ENCODE measurements around the gene PAK6. TPM values are rescaled to one million over a fixed set of nuclear protein-coding genes. Genes with fewer than 3 reads are reported as not detected.

The PAK6 gene
- polyA plus RNA-seq, 1 of the 3 experiments (the other 2 are of a cell fraction) = 0.07 TPM

GRCh38 chr15:40316931-40317330 lies 78.1 kb downstream of the PAK6 start:
- H3K79me2 ChIP-seq (ENCODE audit: insufficient read depth) = no peaks in the 10 kb centered on the region
- H3K9me2 ChIP-seq = no peaks in the 10 kb centered on the region
- ChIA-PET POLR2A (no interaction called here), CTCF (interaction anchor here (1.4 to 70.6 kb wide), 4 partner anchors 3 to 99 kb away, joined by 5 to 2194 read pairs (median 1506); partner anchors contain the start of genes ANKRD63, CCDC9B, DISP2 and INAFM2)
- H3K4me3 ChIP-seq (ENCODE audit: low read depth in 2 of 2, low read length in 1 of 2) = no peak overlapping the region
- peaks cover 6 to 17% of the 10 kb centered on the region in 2 experiments; a peak in 3 of 4 replicates for H3K4me1 ChIP-seq (ENCODE audit: control insufficient read depth in 1 of 2, insufficient read depth in 2 of 2, low read depth in 1 of 2, low read length in 1 of 2)
- TF ChIP-seq MXI1 (IDR thresholded peaks at IDR 0.05; ENCODE audit: low read depth, low read length) = no peak
- no peak for TF ChIP-seq ELF1 (IDR thresholded peaks at IDR 0.05)
- no peak for TF ChIP-seq JUND (IDR thresholded peaks at IDR 0.05)
- TF ChIP-seq CHD2 (IDR thresholded peaks at IDR 0.05; ENCODE audit: low read length, partially characterized antibody) = no peak
- TF ChIP-seq PBX3 (IDR thresholded peaks at IDR 0.05) = no peak
- no peak for TF ChIP-seq NFIC (IDR thresholded peaks at IDR 0.05; ENCODE audit: borderline replicate concordance)
- TF ChIP-seq SMC3 (IDR thresholded peaks at IDR 0.05; ENCODE audit: low read depth, low read length) = no peak
- no peak for TF ChIP-seq FOSL2 (IDR thresholded peaks at IDR 0.05; ENCODE audit: borderline replicate concordance, low read depth)
- TF ChIP-seq NRF1 (IDR thresholded peaks at IDR 0.05; ENCODE audit: low read depth, low read length) = no peak
- no peak for TF ChIP-seq FOXM1 (IDR thresholded peaks at IDR 0.05; ENCODE audit: low read depth)
- no peak for TF ChIP-seq RFX5 (IDR thresholded peaks at IDR 0.05; ENCODE audit: low read length)
- TF ChIP-seq RAD21 (IDR thresholded peaks at IDR 0.05; ENCODE audit: low read length) = no peak
- H2AFZ ChIP-seq (ENCODE audit: low read depth) = no peak overlapping the region
- no peaks in the 10 kb centered on the region for H3K27me3 ChIP-seq (ENCODE audit: insufficient read depth)
- no peaks in the 10 kb centered on the region for H3K36me3 ChIP-seq (replicated peaks in 1 of 2; ENCODE audit: control insufficient read depth in 1 of 2, insufficient read depth in 2 of 2, low read length in 1 of 2)
- 74% methylated on average over 3 of the region's 3 CpGs for WGBS (ENCODE audit: low lambda C conversion rate)
- no peak for DNase-seq
- no peaks in the 10 kb centered on the region for H4K20me1 ChIP-seq (ENCODE audit: insufficient read depth)
- no peak overlapping the region for H3K27ac ChIP-seq (ENCODE audit: low read depth in 2 of 2, low read length in 1 of 2)
- H3K9ac ChIP-seq = no peak overlapping the region
- H3K4me2 ChIP-seq = no peak overlapping the region
- H3K9me3 ChIP-seq = no peaks in the 10 kb centered on the region
- H3F3A ChIP-seq (replicated peaks; ENCODE audit: insufficient read depth) = peaks cover 13% of the 10 kb centered on the region

GRCh38 chr15:40317580-40317979 lies 78.7 kb downstream of the PAK6 start:
- CTCF ChIA-PET = interaction anchor here (0.9 to 70.6 kb wide), 5 partner anchors 3 to 104 kb away, joined by 3 to 2194 read pairs (median 818); partner anchors contain the start of genes ANKRD63, CCDC9B, DISP2 and INAFM2
- POLR2A ChIA-PET = no interaction called here
- no peak overlapping the region for H3K27ac ChIP-seq (ENCODE audit: low read depth in 2 of 2, low read length in 1 of 2)
- H3K9me2 ChIP-seq = no peaks in the 10 kb centered on the region
- WGBS (ENCODE audit: low lambda C conversion rate) = 68% methylated on average over 4 of the region's 4 CpGs
- H2AFZ ChIP-seq (ENCODE audit: low read depth) = no peak overlapping the region
- H3K4me2 ChIP-seq = no peak overlapping the region
- no peak overlapping the region for H3K9ac ChIP-seq
- DNase-seq = no peak
- H3K79me2 ChIP-seq (ENCODE audit: insufficient read depth) = no peaks in the 10 kb centered on the region
- H3K9me3 ChIP-seq = no peaks in the 10 kb centered on the region
- H4K20me1 ChIP-seq (ENCODE audit: insufficient read depth) = no peaks in the 10 kb centered on the region
- no peaks in the 10 kb centered on the region for H3K36me3 ChIP-seq (replicated peaks in 1 of 2; ENCODE audit: control insufficient read depth in 1 of 2, insufficient read depth in 2 of 2, low read length in 1 of 2)
- TF ChIP-seq NFIC (IDR thresholded peaks at IDR 0.05; ENCODE audit: borderline replicate concordance) = no peak
- TF ChIP-seq USF2 (IDR thresholded peaks at IDR 0.05; ENCODE audit: borderline replicate concordance, low read depth, low read length) = no peak
- TF ChIP-seq SMC3 (IDR thresholded peaks at IDR 0.05; ENCODE audit: low read depth, low read length) = no peak
- no peak for TF ChIP-seq CHD2 (IDR thresholded peaks at IDR 0.05; ENCODE audit: low read length, partially characterized antibody)
- TF ChIP-seq IRF3 (IDR thresholded peaks at IDR 0.05; ENCODE audit: low read depth, low read length) = no peak
- no peak for TF ChIP-seq TCF12 (IDR thresholded peaks at IDR 0.05)
- H3K27me3 ChIP-seq (ENCODE audit: insufficient read depth) = no peaks in the 10 kb centered on the region
- H3K4me3 ChIP-seq (ENCODE audit: low read depth in 2 of 2, low read length in 1 of 2) = no peak overlapping the region
- peaks cover 13% of the 10 kb centered on the region for H3F3A ChIP-seq (replicated peaks; ENCODE audit: insufficient read depth)
- H3K4me1 ChIP-seq (ENCODE audit: control insufficient read depth in 1 of 2, insufficient read depth in 2 of 2, low read depth in 1 of 2, low read length in 1 of 2) = peaks cover 10 to 21% of the 10 kb centered on the region in 2 experiments; a peak in 3 of 4 replicates
